ENCODE results near the gene CKMT2.
"Not testable (repeated sequence)": the region's sequence is repeated elsewhere in the genome, so short reads cannot be mapped to it uniquely, and the experiment has no call there.

Gene CKMT2

DNA sequence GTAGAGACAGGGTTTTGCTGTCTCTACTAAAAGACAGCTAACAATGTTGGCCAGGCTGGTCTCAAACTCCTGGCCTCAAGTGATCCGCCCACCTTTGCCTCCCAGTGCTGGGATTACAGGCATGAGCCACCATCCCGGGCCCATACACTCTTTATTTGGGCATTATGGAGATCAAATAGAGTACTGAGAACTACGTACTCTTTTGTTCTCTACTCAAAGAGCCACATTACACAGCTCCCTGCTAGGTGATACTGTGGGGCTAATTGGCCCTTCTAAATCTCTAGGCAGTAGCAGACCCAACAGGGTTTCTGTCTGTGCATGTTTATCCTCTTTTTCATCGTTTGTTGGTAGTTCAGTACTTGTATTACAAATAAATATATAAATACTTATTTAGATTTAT lies 16.1 kb downstream of the CKMT2 start:
- Mint-ChIP-seq H3K9me3 (no peaks in the 10 kb centered on the region), H3K27me3 (ENCODE audit: low read depth) (no peaks in the 10 kb centered on the region), H3K27ac (no peak overlapping the region), H3K4me1 (ENCODE audit: low read depth) (no peaks in the 10 kb centered on the region), H3K4me3 (no peak overlapping the region), H3K36me3 (ENCODE audit: low read depth) (no peaks in the 10 kb centered on the region)
- no peak for DNase-seq (ENCODE audit: low spot score)

DNA sequence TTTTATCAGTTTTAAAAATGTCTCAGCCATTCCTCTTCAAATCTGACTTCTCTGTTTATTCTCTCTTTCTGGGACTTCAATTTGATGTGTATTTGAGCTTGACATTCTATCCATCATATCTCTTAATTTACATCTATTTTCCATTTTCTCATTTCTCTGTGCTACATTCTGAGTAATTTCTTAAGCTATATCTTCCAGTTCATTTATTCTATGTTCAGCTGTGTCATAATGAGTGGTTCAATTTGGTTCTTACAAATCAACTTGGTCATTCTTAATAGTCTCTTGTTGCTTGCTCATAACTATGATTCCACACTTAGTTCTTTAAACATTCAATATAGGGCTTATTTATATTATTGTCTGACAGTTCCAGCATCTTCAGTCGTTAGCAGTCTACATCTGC lies 16.9 kb downstream of the CKMT2 start:
- DNase-seq (ENCODE audit: low spot score): no peak
- H3K4me1 Mint-ChIP-seq (ENCODE audit: low read depth): no peaks in the 10 kb centered on the region
- H3K4me3 Mint-ChIP-seq: no peak overlapping the region
- H3K27me3 Mint-ChIP-seq (ENCODE audit: low read depth): no peaks in the 10 kb centered on the region
- no peaks in the 10 kb centered on the region for H3K9me3 Mint-ChIP-seq
- H3K36me3 Mint-ChIP-seq (ENCODE audit: low read depth): no peaks in the 10 kb centered on the region
- no peak overlapping the region for H3K27ac Mint-ChIP-seq

DNA sequence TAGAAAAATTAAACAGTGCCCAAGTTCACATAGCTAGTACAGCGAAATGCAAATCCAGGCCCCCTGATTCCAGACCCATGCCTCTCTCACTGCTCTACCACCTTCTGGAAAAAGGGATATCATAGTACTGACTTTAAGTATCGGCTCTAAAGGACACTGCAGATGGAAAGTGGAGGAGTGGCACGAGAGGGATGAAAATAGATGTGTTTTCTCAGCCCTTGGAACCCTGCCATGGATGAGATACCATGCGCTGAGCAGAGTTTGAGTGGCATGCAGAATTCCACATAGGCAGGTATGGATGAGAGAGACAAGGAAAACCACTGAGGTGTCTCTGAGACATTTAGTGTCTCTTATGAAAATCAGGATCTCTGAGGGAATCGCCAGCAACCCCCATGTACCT lies 18.8 kb downstream of the CKMT2 start:
- no peak overlapping the region for H3K27ac Mint-ChIP-seq
- H3K4me1 Mint-ChIP-seq (ENCODE audit: low read depth): peaks cover 3% of the 10 kb centered on the region
- no peaks in the 10 kb centered on the region for H3K9me3 Mint-ChIP-seq
- DNase-seq (ENCODE audit: low spot score): no peak
- no peaks in the 10 kb centered on the region for H3K36me3 Mint-ChIP-seq (ENCODE audit: low read depth)
- no peak overlapping the region for H3K4me3 Mint-ChIP-seq
- H3K27me3 Mint-ChIP-seq (ENCODE audit: low read depth): no peaks in the 10 kb centered on the region

DNA sequence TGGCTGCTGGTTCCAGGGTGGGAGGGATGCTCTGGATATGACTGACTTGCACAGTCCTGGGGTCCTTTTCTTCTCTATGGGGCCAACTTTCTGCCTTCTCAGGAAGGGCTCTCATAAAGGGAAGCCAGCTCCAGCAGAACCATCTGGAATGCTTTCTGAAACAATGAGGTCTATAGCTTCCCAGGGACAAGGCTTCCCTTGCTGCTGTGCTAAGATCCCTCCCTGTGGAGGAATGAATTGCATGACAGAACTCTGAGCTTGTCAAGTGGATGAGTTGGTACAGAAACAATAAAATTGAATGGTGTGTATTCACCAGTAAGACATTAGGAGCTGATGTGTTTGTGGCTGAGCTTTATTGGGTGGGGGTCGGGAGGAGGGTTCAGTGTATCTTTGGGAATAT lies 19.8 kb downstream of the CKMT2 start:
- no peak overlapping the region for H3K4me3 Mint-ChIP-seq
- no peaks in the 10 kb centered on the region for H3K27me3 Mint-ChIP-seq (ENCODE audit: low read depth)
- peaks cover 3% of the 10 kb centered on the region for H3K4me1 Mint-ChIP-seq (ENCODE audit: low read depth)
- no peaks in the 10 kb centered on the region for H3K36me3 Mint-ChIP-seq (ENCODE audit: low read depth)
- DNase-seq (ENCODE audit: low spot score): no peak
- no peaks in the 10 kb centered on the region for H3K9me3 Mint-ChIP-seq
- H3K27ac Mint-ChIP-seq: no peak overlapping the region

DNA sequence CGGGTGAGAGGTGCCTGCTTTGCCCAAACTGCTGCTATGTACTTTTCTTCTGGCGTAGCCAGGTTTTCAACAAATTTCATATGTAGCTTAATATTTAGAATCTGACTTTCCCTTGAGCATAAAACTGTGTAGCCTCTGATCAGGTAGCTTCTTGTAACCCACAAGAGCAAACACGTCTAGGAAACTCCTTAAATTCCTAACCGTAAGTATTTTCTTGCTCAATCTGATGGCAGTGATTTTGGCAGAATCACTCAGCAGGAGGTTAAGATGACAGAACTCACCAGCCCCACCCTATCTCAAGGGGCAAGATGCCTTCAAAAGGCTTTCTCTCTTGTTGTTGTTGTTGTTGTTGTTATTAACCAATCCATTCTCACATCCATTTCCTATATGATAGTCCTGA lies 20.8 kb downstream of the CKMT2 start:
- Mint-ChIP-seq H3K4me1 (ENCODE audit: low read depth) (peaks cover 3% of the 10 kb centered on the region), H3K9me3 (no peaks in the 10 kb centered on the region), H3K4me3 (no peak overlapping the region), H3K36me3 (ENCODE audit: low read depth) (no peaks in the 10 kb centered on the region), H3K27me3 (ENCODE audit: low read depth) (no peaks in the 10 kb centered on the region), H3K27ac (no peak overlapping the region)
- DNase-seq (ENCODE audit: low spot score): no peak

DNA sequence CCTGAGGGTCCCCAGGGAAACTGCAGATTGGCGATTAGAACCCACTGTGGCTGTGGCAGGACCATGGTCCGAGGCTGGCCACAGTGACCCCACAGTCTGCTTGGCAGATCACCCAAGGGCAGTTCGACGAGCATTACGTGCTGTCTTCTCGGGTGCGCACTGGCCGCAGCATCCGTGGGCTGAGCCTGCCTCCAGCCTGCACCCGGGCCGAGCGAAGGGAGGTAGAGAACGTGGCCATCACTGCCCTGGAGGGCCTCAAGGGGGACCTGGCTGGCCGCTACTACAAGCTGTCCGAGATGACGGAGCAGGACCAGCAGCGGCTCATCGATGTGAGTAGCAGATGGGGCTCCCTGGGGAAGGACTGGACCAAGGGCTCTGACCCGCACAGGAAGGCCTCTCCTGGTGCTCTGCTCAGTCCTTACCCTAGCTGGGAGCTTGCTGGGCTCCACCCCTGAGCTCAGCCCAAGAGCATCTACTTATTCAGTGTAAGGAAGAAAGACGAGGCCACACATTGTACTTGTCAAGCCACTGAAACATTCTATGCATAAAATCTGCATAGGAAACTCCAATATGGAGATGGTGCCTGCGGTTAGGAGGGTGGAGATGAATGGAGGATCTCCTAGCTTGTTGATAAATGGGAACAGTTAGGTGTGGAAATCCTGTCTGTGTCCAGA lies 21.9 kb downstream of the CKMT2 start:
- no peak overlapping the region for H3K27ac Mint-ChIP-seq
- peaks cover 6% of the 10 kb centered on the region for H3K36me3 Mint-ChIP-seq (ENCODE audit: low read depth)
- H3K4me3 Mint-ChIP-seq: no peak overlapping the region
- H3K27me3 Mint-ChIP-seq (ENCODE audit: low read depth): no peaks in the 10 kb centered on the region
- H3K4me1 Mint-ChIP-seq (ENCODE audit: low read depth): peaks cover 3% of the 10 kb centered on the region
- H3K9me3 Mint-ChIP-seq: peaks cover 7% of the 10 kb centered on the region
- DNase-seq (ENCODE audit: low spot score): no peak

DNA sequence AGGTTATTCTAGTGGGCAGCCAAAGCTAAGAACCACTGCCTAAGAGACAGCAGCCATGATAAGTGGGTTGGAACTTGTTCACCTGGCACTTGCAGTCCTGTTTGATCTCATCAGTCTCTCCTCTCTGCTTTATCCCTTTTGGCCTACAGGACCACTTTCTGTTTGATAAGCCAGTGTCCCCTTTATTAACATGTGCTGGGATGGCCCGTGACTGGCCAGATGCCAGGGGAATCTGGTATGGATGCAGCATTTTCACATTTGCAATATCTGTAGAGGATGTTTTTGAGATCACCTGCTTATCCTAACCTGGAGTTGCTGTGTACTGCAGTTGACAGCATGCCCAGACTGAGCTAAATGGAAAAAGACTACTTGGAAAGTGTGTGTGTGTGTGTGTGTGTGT lies 23.6 kb downstream of the CKMT2 start:
- H3K36me3 Mint-ChIP-seq (ENCODE audit: low read depth): peaks cover 11% of the 10 kb centered on the region
- H3K4me3 Mint-ChIP-seq: no peak overlapping the region
- no peak for DNase-seq (ENCODE audit: low spot score)
- H3K9me3 Mint-ChIP-seq: peaks cover 18% of the 10 kb centered on the region
- H3K27ac Mint-ChIP-seq: no peak overlapping the region
- no peaks in the 10 kb centered on the region for H3K27me3 Mint-ChIP-seq (ENCODE audit: low read depth)
- peaks cover 3% of the 10 kb centered on the region for H3K4me1 Mint-ChIP-seq (ENCODE audit: low read depth)

DNA sequence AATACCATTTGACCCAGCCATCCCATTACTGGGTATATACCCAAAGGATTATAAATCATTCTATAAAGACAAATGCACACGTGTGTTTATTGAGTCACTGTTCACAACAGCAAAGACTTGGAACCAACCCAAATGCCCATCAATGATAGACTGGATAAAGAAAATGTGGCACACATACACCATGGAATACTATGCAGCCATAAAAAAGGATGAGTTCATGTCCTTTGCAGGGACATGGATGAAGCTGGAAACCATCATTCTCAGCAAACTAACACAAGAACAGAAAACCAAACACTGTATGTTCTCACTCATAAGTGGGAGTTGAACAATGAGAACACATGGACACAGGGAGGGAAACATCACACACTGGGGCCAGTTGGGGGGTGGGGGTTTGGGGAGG lies 29.7 kb downstream of the CKMT2 start:
- Mint-ChIP-seq H3K9me3 (peaks cover 33% of the 10 kb centered on the region), H3K36me3 (ENCODE audit: low read depth) (peaks cover 11% of the 10 kb centered on the region)
- H3K27me3 Mint-ChIP-seq (ENCODE audit: low read depth); H3K4me3 Mint-ChIP-seq; H3K4me1 Mint-ChIP-seq (ENCODE audit: low read depth); H3K27ac Mint-ChIP-seq; DNase-seq (ENCODE audit: low spot score): not testable (repeated sequence)

DNA sequence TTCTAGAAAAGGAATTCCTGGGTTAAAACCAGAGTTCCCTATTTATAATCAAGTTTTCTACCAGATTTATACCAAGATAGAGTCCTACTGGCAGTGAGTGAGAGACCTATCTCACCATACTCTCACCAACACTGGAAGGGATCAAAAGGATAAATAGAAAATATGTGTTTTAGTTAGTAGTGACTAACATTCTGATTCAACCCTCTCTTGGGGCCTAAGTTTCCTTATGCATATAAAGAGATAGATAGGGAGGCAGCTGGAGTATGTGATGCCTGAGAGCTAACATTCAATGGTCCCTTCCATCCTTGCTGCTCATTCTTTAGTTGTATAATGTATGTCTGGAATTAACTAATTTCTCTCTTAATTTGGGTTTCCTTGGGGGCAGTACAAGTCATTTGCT lies 32.0 kb downstream of the CKMT2 start:
- H3K4me3 Mint-ChIP-seq: no peak overlapping the region
- peaks cover 5% of the 10 kb centered on the region for H3K36me3 Mint-ChIP-seq (ENCODE audit: low read depth)
- no peaks in the 10 kb centered on the region for H3K4me1 Mint-ChIP-seq (ENCODE audit: low read depth)
- no peak for DNase-seq (ENCODE audit: low spot score)
- H3K9me3 Mint-ChIP-seq: peaks cover 25% of the 10 kb centered on the region
- H3K27me3 Mint-ChIP-seq (ENCODE audit: low read depth): no peaks in the 10 kb centered on the region
- H3K27ac Mint-ChIP-seq: no peak overlapping the region

DNA sequence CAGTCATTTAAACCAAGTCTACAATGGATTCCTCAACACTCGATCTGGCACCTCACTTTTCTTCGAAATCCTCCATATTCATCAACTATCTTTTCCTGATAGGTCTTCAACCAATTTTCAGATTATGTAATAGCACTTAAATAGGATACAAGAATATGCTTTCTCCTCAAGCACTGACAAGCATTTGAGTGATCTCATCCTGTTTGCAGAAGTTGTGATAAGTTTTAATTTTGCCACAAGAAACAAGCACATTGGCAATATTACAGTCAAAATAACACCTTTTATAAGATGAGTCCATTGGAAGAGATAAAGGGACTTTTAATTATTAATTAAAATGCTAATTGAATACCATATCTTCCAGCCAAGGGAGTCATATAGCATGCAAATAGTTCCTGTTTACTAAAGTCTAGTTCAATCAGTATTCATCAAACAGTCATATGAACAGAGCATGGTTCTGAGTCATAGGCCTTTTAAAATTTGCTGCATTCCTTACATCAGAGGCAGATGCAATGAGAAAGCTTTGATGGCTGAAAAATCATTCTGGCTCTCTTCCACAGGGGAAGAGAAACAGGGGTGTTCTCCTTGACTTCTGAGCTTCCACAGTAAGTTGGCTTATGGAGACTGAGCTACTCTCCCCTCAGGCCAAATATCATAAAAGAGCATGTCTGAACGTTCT lies 35.5 kb downstream of the CKMT2 start:
- no peak for DNase-seq (ENCODE audit: low spot score)
- Mint-ChIP-seq H3K27me3 (ENCODE audit: low read depth) (no peaks in the 10 kb centered on the region), H3K27ac (no peak overlapping the region), H3K9me3 (peaks cover 29% of the 10 kb centered on the region), H3K4me1 (ENCODE audit: low read depth) (no peaks in the 10 kb centered on the region), H3K36me3 (ENCODE audit: low read depth) (peaks cover 12% of the 10 kb centered on the region), H3K4me3 (no peak overlapping the region)

DNA sequence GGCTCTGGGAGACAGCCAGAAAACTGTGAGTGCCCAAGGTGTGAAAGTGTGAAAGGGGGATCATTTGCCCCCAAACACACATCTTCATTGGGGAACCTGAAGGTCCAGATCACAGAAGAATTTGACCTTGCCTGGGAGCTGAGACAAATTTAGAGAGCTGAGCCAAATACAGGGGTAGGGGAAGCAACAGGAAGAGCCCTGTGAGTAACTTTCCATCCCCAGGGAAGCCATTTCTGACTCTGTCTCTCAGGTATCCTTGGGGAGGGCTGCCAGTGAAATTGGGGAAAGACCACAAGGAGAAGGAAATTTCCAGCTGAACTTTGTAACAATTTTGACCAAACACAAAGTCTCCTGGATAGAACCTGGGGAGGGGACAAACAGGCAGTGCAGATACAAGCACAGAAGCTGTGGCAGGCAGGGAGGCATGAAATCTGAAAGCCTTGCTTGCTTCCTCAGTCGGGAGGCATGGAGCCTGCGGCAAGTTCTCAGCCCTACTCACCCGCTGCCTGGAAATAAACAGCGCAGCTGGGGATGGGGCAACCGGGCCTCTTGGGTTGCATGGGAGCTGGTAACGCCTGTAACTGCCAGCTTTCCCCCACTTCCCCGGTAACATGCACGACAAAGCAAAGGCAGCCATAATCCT lies 36.8 kb downstream of the CKMT2 start:
- H3K9me3 Mint-ChIP-seq: peaks cover 37% of the 10 kb centered on the region
- no peak overlapping the region for H3K27ac Mint-ChIP-seq
- peaks cover 14% of the 10 kb centered on the region for H3K36me3 Mint-ChIP-seq (ENCODE audit: low read depth)
- H3K4me1 Mint-ChIP-seq (ENCODE audit: low read depth): no peaks in the 10 kb centered on the region
- DNase-seq (ENCODE audit: low spot score): no peak
- H3K4me3 Mint-ChIP-seq: no peak overlapping the region
- H3K27me3 Mint-ChIP-seq (ENCODE audit: low read depth): no peaks in the 10 kb centered on the region

DNA sequence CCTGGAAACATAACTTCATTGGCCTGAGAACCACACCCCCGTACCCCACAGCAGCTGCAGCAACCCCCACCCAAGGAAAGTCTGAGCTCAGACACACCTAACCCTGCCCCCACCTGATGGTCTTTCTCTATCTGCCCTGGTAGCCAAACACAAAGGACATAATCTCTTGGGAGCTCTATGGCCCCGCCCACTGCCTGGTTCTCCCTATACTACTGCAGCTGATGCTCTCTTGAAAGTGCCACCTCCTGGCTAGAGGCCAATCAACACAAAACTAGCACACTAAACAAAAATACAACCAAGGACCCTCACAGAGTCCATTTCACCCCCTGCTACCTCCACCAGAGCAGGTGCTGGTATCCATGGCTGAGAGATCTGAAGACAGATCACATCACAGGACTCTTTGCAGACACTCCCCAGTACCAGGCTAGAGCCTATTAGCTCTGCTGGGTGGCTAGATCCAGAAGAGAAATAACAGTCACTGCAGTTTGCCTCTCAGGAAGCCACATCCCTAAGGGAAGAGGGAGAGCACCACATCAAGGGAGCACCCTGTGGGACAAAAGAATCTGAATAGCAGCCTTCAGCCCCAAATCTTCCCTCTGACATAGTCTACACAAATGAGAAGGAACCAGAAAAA lies 37.4 kb downstream of the CKMT2 start:
- H3K36me3 Mint-ChIP-seq (ENCODE audit: low read depth): peaks cover 18% of the 10 kb centered on the region
- DNase-seq (ENCODE audit: low spot score); H3K27ac Mint-ChIP-seq; H3K4me1 Mint-ChIP-seq (ENCODE audit: low read depth); H3K27me3 Mint-ChIP-seq (ENCODE audit: low read depth); H3K4me3 Mint-ChIP-seq: not testable (repeated sequence)
- peaks cover 43% of the 10 kb centered on the region for H3K9me3 Mint-ChIP-seq

DNA sequence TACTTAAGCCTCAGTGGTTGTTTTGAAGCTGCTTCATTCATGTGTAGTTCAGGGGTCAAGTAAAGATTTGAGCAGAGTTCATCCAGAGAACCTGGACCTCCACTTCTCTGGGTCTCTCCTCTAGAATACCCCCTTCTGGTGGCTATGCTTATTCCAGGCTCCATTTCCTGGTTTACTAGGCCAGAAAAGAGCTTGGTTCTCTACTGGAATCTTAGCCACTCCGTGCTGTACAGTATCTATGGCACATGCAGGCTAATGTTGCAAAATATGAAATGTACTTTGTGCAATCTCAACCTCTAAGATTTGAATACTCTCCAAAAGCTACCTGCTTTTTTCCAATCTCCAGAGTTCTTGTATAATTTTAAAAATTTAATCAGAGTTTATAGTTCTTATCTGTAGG lies 50.9 kb downstream of the CKMT2 start:
- H3K9me3 Mint-ChIP-seq: peaks cover 3% of the 10 kb centered on the region
- no peak overlapping the region for H3K4me3 Mint-ChIP-seq
- DNase-seq (ENCODE audit: low spot score): no peak
- H3K27me3 Mint-ChIP-seq (ENCODE audit: low read depth): no peaks in the 10 kb centered on the region
- H3K36me3 Mint-ChIP-seq (ENCODE audit: low read depth): peaks cover 6% of the 10 kb centered on the region
- H3K4me1 Mint-ChIP-seq (ENCODE audit: low read depth): peaks cover 24% of the 10 kb centered on the region
- H3K27ac Mint-ChIP-seq: no peak overlapping the region

DNA sequence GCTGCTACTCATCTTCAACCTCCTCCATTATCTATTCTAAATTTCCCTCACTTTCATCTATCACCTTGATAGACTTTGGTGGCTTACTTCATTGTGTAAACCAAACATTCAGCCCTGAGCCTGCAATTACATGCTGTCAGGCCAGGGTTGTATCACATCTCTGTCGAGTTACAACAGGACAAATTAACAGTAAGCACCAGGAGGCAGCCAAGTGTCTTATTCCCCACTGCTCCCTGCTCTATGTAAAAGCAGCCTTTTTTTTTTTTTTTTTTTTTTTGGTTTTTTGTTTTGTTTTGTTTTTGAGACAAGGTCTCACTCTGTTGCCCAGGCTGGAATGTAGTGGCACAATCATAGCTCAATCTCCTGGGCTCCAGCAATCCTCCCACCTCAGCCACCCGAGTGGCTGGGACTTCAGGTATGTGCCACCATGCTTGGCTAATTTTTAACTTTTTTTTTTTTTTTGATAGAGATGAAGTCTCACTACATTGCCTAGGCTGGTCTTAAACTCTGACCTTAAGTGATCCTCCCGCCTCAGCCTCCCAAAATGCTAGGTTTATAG lies 53.0 kb downstream of the CKMT2 start:
- Mint-ChIP-seq H3K27me3 (ENCODE audit: low read depth) (no peaks in the 10 kb centered on the region), H3K9me3 (peaks cover 8% of the 10 kb centered on the region), H3K36me3 (ENCODE audit: low read depth) (peaks cover 18% of the 10 kb centered on the region), H3K27ac (no peak overlapping the region), H3K4me1 (ENCODE audit: low read depth) (peaks cover 24% of the 10 kb centered on the region), H3K4me3 (no peak overlapping the region)
- DNase-seq (ENCODE audit: low spot score): no peak
